Astrocyte (in vitro differentiated cells and primary cell): ENCODE results near the gene UBASH3A. TPM values are rescaled to one million over a fixed set of nuclear protein-coding genes. Genes with fewer than 3 reads are reported as not detected.

Experiments
- DNase-seq: peaks from one replicate; pipeline ENCODE4 v3.0.0-alpha.2; 2010; ENCODE audit warnings: low read depth
- FAIRE-seq: peaks from 2 replicates; lab custom pipeline; 2011; peaks lifted over from hg19 to GRCh38; lab: Jason Lieb, UNC
- H2AFZ ChIP-seq: 2 replicates; pipeline ENCODE4 v1.6.0; 2012; ENCODE audit warnings: low read depth, low read length, inconsistent platforms
- H3K27ac ChIP-seq: 2 replicates; pipeline ENCODE4 v1.5.1; 2011; ENCODE audit warnings: low read depth, low read length, inconsistent platforms
- H3K27me3 ChIP-seq: 2 replicates; pipeline ENCODE4 v1.6.0; 2011; ENCODE audit warnings: low read length, inconsistent platforms; ENCODE audit not compliant: insufficient read depth
- H3K36me3 ChIP-seq: 2 replicates; pipeline ENCODE4 v1.5.1; 2011; ENCODE audit warnings: low read length, inconsistent platforms; ENCODE audit not compliant: insufficient read depth
- H3K4me1 ChIP-seq: 2 replicates; pipeline ENCODE4 v1.5.1; 2011; ENCODE audit warnings: low read length, inconsistent platforms; ENCODE audit not compliant: insufficient read depth
- H3K4me2 ChIP-seq: 2 replicates; pipeline ENCODE4 v1.6.0; 2012; ENCODE audit warnings: low read length, inconsistent platforms
- H3K4me3 ChIP-seq: 2 replicates; pipeline ENCODE4 v1.5.1; 2011; ENCODE audit warnings: low read depth, mild to moderate bottlenecking, low read length, inconsistent platforms; ENCODE audit not compliant: insufficient read depth
- H3K79me2 ChIP-seq: 2 replicates; pipeline ENCODE4 v1.6.0; 2012; ENCODE audit warnings: mild to moderate bottlenecking, low read length, inconsistent platforms; ENCODE audit not compliant: insufficient read depth
- H3K9ac ChIP-seq: 2 replicates; pipeline ENCODE4 v1.6.0; 2012; ENCODE audit warnings: mild to moderate bottlenecking, low read length, inconsistent platforms
- H3K9me3 ChIP-seq: 2 replicates; pipeline ENCODE4 v1.5.1; 2012; ENCODE audit warnings: low read depth, mild to moderate bottlenecking, low read length, inconsistent platforms; ENCODE audit not compliant: insufficient read depth
- H4K20me1 ChIP-seq: 2 replicates; pipeline ENCODE4 v1.6.0; 2012; ENCODE audit warnings: low read length, inconsistent platforms; ENCODE audit not compliant: insufficient read depth
- H3K27ac Mint-ChIP-seq: one replicate; pipeline ENCODE4 v1.8.0; 2021; ENCODE audit warnings: mild to moderate bottlenecking, mixed read lengths; ENCODE audit not compliant: unreplicated experiment
- H3K27me3 Mint-ChIP-seq: one replicate; pipeline ENCODE4 v1.8.0; 2021; ENCODE audit warnings: low read depth, mixed read lengths; ENCODE audit not compliant: unreplicated experiment
- H3K36me3 Mint-ChIP-seq: one replicate; pipeline ENCODE4 v1.8.0; 2021; ENCODE audit warnings: low read depth, mixed read lengths; ENCODE audit not compliant: unreplicated experiment
- H3K4me1 Mint-ChIP-seq: one replicate; pipeline ENCODE4 v1.8.0; 2021; ENCODE audit warnings: low read depth, mixed read lengths; ENCODE audit not compliant: unreplicated experiment
- H3K4me3 Mint-ChIP-seq: one replicate; pipeline ENCODE4 v1.8.0; 2021; ENCODE audit warnings: mild to moderate bottlenecking, moderate library complexity, mixed read lengths; ENCODE audit not compliant: unreplicated experiment
- H3K9me3 Mint-ChIP-seq: one replicate; pipeline ENCODE4 v1.8.0; 2021; ENCODE audit warnings: mild to moderate bottlenecking, mixed read lengths; ENCODE audit not compliant: unreplicated experiment
- CTCF ChIP-seq: IDR thresholded peaks from 2 replicates; pipeline ENCODE4 v1.5.1; 2011; ENCODE audit warnings: low read depth, mild to moderate bottlenecking, inconsistent platforms, low read length, moderate library complexity; ENCODE audit not compliant: insufficient read depth
- EZH2 ChIP-seq: IDR thresholded peaks from 2 replicates; pipeline ENCODE4 v1.6.1; 2012; ENCODE audit warnings: mild to moderate bottlenecking, low read length, inconsistent platforms; ENCODE audit not compliant: insufficient read depth
- total RNA-seq: library from RNA; stranded (reverse); gene quantifications from 2 replicates; pipeline ENCODE4 v1.2.1, GENCODE V29; 2021

The UBASH3A gene
- total RNA-seq, 1 donor from 2014 or later = not detected

- Mint-ChIP-seq H3K9me3 (peaks cover 2% of the 10 kb centered on the region), H3K4me3 (no peak overlapping the region), H3K4me1 (no peaks in the 10 kb centered on the region), H3K27me3 (peaks cover 46% of the 10 kb centered on the region), H3K36me3 (no peaks in the 10 kb centered on the region), H3K27ac (no peak overlapping the region)
- Histone ChIP-seq H3K36me3 (no peaks in the 10 kb centered on the region), H4K20me1 (no peaks in the 10 kb centered on the region), H3K9ac (no peak overlapping the region), H3K9me3 (no peaks in the 10 kb centered on the region), H3K27ac (no peak overlapping the region), H3K4me3 (no peak overlapping the region), H3K4me1 (no peaks in the 10 kb centered on the region), H2AFZ (no peak overlapping the region), H3K79me2 (no peaks in the 10 kb centered on the region), H3K4me2 (no peak overlapping the region), H3K27me3 (no peaks in the 10 kb centered on the region)
- FAIRE-seq = no peak
- no peak for DNase-seq
- TF ChIP-seq CTCF (no peak), EZH2 (no peak)
Observed at GRCh38 chr21:42370894-42371654, 32.6 kb upstream of the UBASH3A start.

- no peaks in the 10 kb centered on the region for H3K36me3 Mint-ChIP-seq
- H3K27ac Mint-ChIP-seq = no peak overlapping the region
- H3K4me1 Mint-ChIP-seq = no peaks in the 10 kb centered on the region
- Histone ChIP-seq H3K4me1 (no peaks in the 10 kb centered on the region), H3K27ac (no peak overlapping the region), H3K27me3 (no peaks in the 10 kb centered on the region), H2AFZ (no peak overlapping the region), H3K36me3 (no peaks in the 10 kb centered on the region), H3K79me2 (no peaks in the 10 kb centered on the region), H4K20me1 (no peaks in the 10 kb centered on the region), H3K4me2 (no peak overlapping the region), H3K4me3 (no peak overlapping the region), H3K9me3 (no peaks in the 10 kb centered on the region), H3K9ac (no peak overlapping the region)
- TF ChIP-seq EZH2 (no peak), CTCF (no peak)
- no peak for DNase-seq
- FAIRE-seq = no peak
- H3K9me3 Mint-ChIP-seq = peaks cover 2% of the 10 kb centered on the region
- H3K27me3 Mint-ChIP-seq = peaks cover 58% of the 10 kb centered on the region
- H3K4me3 Mint-ChIP-seq = no peak overlapping the region
Observed at GRCh38 chr21:42373196-42373907, 30.4 kb upstream of the UBASH3A start.
